TTC549 (cell line): Measurements from ENCODE around the gene APP.
"Not testable (repeated sequence)": the region's sequence is repeated elsewhere in the genome, so short reads cannot be mapped to it uniquely, and the experiment has no call there.

Experiments used
- FAIRE-seq: peaks from 2 replicates; lab custom pipeline; 2012; peaks lifted over from hg19 to GRCh38; lab: Jason Lieb, UNC

APP gene

DNA sequence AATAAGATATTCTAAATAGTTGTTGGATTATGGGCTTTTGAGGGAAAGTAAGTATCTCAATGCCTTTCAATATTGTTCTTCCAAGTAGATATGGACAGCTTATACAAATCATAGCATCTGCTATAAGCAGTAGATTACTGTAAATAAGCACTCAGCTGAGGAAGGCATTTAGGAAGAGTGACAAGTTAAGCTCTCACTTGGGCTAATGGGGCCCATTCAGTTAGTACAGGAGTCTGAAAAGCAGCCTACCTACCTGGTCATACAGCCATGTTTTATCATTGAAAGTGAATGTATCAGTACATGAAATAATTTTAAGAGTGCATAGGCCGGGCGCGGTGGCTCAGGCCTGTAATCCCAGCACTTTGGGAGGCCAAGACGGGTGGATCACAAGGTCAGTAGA lies 73.1 kb downstream of the APP start:
- no peak for FAIRE-seq

DNA sequence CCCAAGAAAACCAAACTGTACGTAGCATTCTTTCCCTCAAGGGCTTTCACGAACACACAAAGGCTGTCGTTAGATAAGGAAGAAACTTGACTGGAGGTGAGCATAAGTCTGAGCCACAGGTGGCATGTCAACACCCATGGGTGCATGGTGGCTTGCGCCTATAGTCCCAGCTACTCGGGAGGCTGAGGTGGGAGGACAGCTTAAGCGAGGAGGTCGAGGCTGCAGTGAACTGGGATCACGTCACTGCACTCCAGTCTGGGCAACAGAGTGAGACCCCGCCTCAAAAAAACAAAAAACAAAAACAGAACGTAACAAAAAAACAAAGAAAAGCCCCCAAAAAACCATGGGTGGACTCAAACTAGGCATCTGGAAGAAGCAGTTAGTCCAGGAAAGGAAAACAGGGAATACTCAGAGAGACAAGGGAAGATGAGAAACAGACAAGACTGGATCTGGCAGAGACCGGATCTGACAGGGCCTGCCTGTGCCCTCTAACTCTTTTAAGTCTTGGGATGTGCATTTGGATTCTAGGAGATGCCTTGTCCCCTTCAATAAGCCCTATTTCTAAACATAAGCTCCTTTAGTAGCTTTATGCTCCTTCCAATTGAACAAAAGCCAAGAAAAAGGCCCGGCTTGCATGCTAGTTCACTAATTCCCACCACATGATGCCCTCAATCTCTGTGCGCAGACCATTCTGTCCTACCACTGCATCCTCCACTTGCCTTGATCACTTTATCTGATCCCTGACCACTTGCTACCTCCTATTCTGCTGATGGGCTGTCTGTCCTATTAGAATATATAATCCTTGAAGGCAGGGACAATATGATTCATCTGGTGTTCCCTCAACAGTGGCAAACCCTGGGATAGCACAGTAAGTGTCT lies 73.8 kb downstream of the APP start:
- no peak for FAIRE-seq

DNA sequence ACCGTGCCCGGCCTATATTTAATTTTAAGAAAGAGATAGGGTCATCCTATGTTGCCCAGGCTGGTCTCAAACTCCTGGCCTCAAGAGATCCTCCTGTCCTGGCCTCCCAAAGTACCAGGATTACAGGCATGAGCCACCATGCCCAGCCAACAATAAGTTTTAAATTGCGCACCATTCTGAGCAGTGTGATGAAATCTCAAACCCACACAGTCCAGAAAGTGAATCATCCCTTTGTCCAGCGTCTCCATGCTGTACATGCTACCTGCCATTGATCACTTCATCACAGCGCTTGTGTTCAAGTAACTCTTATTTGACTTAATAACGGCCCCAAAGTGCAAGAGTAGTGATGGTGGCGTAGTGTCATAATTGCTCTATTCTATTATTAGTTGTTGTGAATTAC lies 75.4 kb downstream of the APP start:
- FAIRE-seq = no peak

DNA sequence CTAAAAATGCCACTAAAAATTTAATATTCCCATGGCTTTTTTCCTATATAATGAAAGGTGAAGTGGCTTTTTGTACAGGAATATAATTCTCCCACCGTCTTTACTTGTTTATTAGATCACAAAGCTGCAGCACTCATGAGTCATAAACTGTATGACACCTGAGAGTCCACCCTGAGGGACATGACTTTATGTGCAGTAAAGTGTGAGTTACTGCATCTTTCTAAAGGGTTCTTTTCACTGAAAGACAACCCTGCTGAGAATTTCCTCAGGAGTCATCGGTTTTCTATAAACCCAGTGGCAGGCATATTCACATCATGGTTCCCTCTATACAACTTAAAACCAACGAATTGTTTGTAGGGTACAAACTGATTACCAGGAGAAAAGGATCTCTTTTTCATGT lies 77.4 kb downstream of the APP start:
- FAIRE-seq = no peak

DNA sequence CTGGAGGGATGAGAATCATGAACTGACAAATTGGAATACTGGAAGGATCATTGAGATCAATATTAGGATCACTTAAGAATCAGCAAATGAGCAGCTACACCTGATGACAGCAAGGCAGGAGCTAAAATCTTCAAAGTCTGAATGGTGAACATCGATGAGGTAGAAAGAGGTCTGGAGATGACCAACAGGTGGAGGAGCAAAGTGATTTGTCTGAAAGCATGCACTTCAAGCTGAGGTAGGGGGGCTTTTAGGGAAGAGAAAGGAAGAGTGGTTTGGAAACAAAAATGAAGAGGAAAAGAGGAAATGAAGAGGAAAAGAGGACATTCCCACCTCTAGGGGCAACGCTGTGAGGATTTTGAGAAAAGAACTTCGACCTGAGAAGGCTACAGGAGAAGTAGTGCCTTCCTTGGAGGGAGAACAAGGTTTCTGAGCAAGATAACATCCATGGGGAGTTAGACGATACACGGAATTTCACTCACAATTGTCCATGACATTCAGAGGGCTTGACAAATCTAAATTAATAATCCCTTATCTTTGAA lies 79.0 kb downstream of the APP start:
- no peak for FAIRE-seq

DNA sequence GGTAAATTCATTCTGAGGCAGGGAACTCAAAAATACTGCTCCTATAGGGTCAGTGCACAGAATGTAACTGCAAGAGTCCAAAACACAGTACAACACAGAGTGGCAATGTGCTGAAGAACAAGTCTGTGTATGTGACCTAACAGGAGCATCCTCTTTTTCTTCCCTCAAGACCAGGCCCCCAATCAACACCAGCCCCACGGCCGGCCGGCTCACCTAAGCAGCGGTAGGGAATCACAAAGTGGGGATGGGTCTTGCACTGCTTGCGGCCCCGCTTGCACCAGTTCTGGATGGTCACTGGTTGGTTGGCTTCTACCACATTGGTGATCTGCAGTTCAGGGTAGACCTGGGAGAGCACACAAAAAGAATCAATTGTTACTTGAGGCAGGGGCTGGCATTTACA lies 80.8 kb downstream of the APP start:
- no peak for FAIRE-seq

DNA sequence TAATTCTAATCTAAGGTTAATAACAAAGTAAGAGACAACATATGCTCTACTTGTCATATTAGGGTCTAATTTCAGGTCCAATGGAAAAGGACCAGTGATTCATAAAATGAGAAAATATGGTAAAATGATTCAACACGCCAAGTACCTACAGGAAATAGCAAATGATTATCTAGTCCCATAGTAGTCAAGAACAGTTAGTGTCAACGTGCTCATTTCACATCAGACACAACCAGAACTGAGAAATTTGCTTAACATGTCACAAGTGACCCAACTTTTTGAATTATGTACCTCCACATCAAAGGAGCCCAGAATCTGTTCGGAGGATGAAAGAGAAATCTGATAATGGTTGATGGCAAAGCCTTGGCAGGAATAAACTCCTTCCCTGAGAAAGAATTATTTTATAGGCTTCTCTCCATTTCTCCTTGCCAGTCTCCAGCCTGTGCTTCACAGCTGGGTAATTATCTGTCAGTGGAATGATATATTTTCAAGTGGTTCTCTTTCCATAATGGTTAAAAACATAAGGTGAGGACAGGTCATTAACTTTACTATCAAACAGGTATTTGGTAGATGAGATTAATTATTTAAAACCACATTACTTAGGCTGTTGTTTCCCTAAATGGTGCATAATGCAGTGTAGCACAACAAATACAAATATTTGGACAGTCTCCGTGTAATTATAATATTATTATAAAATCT lies 83.2 kb downstream of the APP start:
- FAIRE-seq = no peak

DNA sequence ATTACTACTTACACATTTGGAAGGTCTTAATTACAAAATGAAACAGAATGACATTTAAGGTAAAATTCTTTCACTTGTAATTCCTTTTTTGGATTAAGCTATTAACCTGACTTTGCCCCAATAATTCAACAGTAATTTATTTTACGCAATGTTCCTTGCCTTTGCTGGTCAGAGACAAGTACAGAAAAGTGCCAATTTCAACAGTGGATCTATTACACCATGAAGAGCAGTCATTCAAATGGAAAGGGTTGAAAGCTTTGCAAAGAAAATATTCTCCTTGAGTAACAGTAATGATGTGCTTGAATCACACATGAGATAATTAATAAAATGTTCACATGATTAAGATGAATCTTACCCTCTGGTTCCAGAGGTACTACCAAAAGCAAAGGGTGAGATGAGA lies 84.7 kb downstream of the APP start:
- FAIRE-seq = no peak

DNA sequence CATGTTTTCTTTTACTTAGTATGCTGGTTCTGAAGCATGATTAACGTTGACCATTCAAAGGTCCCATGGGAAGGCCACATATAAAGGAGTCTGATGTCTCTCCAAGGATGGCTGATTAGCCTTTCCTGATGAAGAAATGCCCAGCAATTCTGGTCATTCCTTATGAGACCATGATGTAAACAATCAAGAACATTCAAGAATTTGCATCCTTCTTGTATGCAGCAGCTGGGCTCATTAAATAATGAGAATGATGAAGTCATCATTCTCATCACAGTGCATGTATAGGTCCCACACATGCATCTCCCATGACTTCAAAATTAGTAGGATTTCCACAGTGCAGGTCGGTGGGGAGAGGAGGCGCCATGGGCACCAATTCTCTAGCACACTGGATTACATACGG lies 85.4 kb downstream of the APP start:
- no peak for FAIRE-seq

DNA sequence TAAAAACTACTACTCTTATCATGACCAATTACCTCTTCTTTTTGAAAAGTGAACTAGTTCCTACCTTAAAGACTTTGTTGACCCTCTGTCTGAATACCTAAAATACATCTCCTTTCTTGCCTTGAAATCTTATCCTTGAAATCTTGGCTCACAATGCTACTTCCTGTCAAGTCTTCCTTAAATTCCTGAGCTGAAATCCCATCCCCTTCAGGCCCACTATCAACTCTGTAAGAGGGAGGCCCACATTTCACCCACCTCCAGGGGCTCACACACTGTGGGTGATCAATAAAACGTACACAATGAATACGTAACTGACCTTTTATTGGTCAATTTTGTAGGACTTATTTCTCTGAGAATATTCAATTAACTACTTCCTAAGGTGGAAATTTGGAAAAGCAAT lies 88.0 kb downstream of the APP start:
- no peak for FAIRE-seq

DNA sequence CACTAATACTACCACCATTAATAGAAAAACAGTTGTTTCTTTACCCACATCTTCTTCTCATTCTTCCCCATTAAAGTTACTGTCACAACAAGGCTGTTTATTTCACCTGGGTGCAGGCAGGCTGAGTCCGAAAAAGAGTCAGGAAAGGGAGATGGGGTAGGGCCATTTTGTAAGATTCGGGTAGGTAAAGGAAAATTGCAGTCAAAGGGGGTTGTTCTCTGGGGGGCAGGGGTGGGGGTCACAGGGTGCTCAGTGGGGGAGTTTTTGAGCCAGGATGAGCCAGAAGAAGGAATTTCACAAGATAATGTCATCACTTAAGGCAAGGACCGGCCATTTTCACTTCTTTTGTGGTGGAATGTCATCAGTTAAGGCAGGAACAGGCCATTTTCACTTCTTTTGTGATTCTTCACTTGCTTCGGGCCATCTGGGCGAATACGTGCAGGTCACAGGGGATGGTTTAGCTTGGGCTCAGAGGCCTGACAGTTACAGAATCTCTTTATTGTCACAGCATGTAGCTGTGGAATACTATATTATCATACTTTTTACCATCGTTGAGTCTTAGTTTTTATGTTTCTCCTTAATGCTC lies 89.3 kb downstream of the APP start:
- not testable (repeated sequence) for FAIRE-seq

DNA sequence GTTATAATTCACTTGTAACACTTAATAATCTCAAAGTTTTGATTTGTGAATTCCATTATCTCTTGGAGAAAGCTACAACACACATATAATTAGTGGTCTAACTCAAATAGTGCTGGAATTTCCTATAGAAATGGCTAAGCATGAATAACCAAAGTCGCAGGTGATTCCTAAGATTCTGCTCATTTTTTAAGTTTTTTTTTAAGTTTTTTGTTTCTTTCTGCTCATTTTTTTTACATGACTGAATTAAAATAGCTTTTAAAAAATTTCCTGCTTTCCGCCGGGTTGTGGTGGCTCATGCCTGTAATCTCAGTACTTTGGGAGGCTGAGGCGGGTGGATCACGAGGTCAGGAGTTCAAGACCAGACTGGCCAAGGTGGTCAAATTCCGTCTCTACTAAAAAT lies 90.4 kb downstream of the APP start:
- no peak for FAIRE-seq

DNA sequence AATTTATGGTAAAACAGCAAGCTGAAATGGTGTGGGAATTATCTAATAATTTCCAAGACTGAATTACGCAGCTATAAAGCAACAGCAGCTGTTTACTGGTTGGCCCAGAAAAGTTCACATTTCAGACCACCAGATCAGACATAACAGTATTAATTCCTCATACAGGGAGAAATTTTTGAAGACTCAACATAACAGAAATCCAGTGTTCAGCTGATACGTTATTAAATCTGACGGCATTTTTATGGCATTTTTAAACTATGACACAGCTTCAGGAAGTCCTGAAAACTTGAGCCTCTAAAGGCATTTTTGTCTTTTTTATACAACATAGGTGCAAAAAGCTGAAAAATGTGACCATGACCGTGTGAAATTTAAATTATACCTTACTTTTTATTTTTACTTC lies 91.2 kb downstream of the APP start:
- FAIRE-seq = no peak

DNA sequence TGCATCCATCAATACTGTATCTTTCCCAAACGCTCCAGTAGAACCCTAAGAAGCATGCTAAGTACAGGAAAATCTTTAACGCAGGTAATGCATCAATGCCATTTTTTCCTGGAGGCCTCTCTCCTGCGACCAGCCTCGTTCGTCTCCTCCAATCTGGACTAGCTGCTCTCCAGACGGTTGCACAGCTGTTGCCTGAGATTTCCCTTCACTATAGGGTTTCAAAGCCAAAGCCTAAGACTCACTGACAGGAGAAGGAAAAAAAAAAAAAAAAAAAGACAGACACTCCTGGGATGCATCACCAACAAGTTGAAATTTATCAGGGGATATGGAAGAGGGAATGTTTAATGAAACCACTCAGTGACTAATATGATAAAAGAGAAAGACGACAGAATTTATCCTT lies 93.0 kb downstream of the APP start:
- FAIRE-seq = no peak

DNA sequence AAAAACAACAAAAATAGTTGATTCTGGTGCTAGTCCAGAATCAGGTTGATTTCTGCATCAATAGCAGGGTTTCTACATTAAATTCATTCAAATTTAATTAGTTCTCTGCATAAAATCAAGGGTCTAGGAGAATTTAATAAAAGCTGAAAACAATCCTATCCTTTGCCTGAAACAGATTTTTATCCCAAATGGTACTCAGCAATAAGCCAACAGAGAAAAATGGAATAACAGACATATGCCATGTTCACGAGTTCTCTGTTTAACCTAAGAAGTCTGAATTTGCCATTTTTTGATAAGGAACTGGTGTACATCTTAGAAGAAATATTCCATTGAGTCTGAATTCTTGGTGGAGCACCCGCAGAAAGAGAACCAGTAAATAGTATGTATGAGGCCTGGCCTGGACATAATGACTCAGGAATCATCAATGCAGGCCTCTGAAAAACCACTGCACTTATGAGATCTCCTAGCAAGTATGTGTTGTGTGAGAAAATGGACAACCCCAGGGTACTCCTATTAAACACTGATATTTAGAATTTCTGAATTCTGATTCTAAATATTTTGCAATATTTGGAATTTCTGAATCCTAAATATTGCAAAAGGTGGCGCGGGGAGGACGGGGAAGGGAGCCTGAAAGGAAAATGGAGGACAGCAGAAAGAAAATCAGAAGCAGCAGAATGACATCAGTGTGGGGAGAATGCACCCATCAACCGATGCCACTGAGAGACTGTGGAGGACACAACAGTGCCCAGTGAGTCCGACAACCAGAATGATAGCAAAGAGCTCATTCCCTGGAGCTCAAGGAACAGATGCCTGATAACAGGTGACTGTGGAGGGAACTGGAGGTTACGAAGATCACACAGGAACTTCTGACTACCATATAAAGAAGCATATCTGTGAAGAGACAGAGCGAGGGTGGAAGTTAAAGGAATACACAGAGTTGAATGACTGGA lies 97.6 kb downstream of the APP start:
- FAIRE-seq = no peak

DNA sequence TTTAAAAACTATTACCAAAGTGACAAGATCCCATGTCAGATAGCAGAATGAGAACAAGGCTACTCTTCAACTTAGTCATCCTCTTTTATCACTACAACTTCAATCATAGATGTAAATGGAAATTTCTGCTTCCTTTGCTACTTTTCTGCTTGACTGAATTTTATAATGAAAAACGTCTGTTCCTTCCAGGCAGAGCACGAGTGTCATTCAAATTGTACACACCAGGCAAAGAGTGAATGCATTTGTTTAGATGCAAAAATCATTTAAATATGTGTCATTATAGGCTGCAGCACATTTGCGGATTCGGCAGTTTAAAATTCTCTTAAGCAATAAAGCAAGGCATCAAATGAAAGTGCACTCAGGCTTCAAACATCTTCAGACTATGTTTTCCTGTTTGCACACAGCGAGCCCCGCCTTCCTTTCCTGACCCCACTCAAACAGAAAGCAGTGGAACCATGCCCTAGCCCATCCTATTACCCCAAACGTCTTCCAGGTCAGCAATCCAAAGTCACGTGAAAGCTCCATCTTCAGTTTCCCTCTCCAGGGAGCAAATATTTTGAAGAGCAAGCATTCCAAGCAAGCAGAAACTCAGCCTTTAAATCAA lies 99.6 kb downstream of the APP start:
- FAIRE-seq = no peak

DNA sequence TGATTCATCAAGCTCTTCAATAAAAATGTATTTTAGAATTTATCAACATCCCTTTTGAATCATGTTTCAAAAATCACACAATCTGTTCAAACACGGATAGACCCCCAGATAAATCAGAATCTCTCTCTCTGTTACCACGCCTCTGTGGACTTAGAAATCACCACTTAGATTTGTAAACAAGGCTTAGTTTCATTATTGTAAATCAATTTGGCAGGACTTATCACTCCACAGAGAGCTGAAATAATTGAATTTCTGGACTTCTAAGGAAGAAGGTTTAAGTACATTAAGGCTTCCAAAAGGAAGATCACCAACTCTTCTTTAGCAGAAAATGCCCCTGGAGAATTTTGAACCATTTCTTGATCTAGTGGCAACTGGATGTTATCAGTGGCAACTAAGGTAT lies 100.4 kb downstream of the APP start:
- FAIRE-seq = no peak

DNA sequence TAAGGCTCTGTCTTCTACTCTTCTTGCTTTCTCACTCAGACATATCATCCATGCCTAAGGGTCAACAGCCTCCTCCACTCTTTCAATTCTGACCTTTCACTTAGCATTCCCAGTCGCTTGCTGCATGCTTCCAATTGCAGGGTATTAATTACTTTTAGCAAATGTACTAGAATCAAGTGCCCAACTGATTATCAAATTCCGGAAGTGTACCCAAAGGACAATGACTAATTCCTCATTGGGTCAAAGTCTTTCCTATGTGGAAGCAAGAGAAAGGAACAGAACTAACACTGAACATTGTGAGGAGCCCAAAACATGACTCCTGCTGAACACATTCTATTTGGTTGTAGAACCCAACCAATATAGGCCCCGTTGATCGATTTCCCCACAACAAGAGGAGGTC lies 101.8 kb downstream of the APP start:
- FAIRE-seq = no peak

DNA sequence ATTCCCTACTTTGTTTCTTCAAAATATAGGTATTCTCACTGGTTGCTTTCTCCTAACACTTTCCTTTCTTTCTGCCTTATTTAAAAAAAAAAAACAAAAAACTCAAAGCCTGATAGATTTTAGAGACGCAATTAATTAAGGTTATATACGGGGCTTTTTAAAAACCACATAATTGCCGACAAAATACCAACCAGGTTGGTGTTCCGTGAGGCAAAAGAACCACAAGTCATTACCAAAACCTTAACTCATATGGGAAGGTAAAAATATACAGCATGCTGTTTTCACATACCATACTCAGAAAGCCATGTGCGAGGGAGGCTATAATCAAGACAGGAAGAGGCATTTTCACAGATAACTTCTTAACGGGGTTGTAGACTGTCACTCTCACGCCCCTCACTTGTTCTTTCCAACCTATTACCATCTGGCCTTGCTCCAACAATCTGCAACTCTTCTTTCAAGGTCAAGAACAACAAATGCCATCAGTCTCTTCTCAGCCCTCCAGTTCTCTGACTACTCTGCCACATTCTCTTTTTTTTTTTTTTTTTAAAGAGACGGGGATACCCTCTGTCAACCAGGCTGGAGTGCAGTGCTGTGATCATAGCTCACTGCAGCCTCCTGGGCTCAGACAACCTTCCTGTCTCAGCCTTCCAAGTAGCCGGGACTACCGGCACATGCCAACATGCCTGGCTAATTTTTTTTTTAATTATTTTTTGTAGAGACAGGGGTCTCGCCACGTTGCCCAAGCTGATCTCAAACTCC lies 102.6 kb downstream of the APP start:
- FAIRE-seq = no peak

DNA sequence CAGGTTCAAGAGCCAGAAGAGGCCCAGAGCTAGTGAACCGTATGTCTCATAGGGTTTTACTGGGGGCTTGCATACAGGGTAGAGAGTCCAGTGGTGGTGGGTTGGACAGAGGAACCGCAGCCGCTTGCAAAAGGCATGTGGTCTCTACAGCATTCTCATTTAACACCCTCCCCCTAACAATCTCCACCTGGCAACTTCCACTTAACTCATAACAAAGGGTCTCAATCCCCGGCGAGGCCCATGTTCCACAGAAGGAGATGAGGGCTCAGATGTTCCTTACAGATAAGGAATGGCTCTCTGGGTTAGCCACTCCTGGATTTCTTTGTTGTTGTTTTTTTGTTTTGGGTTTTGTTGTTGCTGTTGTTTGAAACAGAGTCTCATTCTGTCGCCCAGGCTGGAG lies 106.1 kb downstream of the APP start:
- no peak for FAIRE-seq

DNA sequence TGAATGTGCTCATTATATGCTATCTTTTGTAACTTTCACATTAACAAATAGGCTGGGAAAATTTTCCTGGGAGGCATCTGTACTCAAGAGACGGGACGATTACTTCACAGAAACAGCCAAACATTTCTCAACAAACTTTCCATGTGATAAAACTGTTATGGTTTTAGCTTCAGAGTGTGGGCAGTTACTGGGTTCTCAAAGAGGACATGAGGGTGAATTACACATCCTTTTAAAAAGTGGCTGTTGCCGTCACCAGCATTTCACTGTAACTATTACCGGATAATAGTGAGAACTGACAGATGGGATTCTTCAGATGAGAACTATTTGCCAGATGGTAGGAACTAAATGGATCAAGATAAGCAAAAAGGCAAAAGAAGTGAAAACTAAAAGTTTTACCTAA lies 109.1 kb downstream of the APP start:
- no peak for FAIRE-seq
